Stimulated activated naive CD8-positive, alpha-beta T cell treated with anti-CD3 and anti-CD28 coated beads, Interleukin-15, Interleukin-2, amounts not matched to agents 100 U/mL and 50 U/mL, for 24 hours (primary cell): ENCODE measurements around the gene SPATS2.
"Not testable (repeated sequence)": the region's sequence is repeated elsewhere in the genome, so short reads cannot be mapped to it uniquely, and the experiment has no call there.

Source experiments
- ATAC-seq: fragments of 150-1000 bp; cut with Tn5 transposase; one replicate; pipeline ENCODE4 v1.10.0; 2021
- DNase-seq: peaks from one replicate; pipeline ENCODE4 v3.0.0; 2021

The SPATS2 gene

DNA sequence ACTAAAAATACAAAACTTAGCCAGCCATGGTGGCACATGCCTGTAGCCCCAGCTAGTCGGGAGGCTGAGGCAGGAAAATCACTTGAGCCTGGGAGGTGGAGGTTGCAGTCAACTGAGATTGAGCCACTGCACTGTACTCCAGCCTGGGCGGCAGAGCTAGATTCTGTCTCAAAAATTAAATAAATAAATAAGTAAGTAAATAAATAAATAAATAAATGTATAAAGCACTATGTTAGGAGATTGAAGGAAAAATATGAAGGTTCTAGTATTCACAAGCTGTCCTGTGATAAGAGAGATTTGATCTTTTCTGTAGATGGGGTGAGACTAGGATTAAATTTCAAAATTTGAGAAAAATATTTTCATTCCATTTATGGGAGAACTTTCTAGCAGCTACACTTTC is 14.9 kb upstream of the SPATS2 start:
- DNase-seq (no peak), ATAC-seq (no peak)

DNA sequence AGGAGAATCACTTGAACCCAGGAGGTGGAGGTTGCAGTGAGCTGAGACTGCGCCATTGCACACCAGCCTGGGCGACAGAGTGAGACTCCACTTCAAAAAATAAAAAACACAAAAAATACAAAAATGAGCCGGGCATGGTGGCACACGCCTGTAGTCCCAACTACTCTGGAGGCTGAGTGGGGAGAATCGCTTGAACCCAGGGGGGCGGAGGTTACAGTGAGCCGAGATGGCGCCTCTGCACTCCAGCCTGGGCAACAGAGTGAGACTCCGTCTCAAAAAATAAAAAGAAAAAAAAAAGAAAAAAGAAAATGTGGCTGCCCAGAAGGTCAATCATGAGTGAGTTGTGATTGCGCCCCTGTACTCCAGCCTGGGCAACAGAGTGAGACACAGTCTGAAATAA is 11.3 kb upstream of the SPATS2 start:
- no peak for DNase-seq
- ATAC-seq: no peak

DNA sequence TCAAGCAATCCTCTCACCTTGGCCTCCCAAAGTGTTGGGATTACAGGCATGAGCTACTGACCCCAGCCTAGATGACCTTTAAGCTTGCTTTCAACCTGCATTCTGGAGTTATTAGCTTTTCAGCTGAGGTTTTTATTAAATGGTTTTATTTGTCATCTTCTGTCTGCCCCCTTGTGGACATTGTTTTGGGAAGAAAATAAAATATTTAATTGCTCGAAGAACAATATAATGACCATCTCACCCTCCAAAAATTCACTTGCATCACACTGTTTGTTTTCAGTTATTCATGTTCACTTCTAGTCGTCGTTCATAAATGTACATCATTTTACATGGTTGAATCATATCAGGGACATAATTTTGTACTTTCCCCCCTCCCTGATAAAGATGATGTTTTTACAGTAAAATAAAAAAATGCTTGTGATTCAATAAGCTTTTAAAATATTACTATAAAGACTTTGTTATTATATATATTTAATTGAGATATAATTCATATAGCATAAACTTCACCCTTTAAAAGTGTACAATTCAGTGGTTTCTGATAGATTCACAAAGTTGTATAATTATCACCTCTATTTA is 10.1 kb upstream of the SPATS2 start:
- ATAC-seq (no peak), DNase-seq (no peak)

DNA sequence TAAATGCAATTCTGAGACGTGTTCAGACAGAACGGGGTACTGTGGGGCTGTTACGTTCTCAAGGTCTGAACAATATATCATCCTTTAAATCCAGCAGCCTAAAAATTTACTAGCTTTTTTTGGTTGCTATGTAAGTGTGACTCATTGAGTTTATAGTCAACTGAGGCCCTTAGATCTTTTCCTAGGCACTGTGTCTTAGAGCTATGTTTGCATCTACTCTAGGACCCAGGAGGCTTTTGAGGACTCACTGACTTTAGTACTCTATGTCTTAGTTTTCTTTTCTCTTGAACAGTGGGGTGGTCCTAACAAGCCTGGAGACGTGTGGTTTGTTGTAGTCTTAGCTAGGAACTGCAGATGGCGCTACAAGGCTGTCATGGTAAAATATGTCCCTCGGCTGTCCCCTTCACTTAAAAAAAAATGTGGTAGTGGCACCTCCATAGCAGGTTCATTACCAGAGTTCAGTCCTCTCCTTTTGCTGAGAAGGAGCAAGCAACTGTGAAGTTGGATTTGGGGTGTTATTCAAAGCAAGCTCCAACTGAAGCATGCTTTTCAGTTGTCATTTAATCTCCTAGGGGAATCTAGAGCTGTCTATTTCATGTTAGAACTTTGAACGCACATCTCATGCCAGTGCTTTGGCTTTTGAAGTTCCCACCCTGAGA is 8.7 kb upstream of the SPATS2 start:
- ATAC-seq (peak; percentile 91), DNase-seq (peak; percentile 47)

DNA sequence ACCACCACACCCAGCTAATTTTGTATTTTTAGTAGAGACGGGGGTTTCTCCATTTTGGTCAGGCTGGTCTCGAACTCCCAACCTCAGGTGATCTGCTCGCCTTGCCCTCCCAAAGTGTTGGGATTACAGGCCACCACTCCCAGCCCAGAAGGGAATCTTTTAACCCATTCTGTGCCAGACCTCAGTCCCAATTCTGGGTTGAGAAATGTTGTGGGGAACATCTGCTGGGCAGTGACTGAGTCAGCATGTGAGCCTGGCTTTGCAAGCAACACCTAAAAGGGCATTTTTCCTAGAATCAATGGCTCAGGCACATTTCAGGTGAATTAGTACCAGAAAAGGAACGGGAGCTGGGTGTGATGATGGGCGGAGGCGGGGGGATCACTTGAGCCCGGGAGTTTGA is 7.6 kb upstream of the SPATS2 start:
- ATAC-seq (no peak), DNase-seq (no peak)

DNA sequence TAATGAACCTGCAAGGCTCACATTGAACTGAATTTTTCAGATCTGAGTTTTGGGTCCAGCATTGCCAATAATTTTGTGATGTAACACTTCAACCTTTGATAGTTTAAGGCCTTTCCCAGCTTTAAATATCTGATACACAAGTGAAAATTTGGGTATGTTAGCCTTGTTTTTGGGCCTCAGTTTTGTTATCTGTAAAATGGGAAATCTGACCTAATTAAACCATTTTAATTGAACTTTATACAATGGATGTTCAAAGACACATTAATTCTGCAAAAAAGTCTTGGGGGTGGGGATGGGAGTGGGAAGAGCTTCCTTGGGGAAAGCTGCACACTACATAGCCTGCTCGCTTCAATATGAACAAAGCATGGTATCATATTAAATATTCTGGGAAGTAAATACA is 5.2 kb upstream of the SPATS2 start:
- no peak for ATAC-seq

DNA sequence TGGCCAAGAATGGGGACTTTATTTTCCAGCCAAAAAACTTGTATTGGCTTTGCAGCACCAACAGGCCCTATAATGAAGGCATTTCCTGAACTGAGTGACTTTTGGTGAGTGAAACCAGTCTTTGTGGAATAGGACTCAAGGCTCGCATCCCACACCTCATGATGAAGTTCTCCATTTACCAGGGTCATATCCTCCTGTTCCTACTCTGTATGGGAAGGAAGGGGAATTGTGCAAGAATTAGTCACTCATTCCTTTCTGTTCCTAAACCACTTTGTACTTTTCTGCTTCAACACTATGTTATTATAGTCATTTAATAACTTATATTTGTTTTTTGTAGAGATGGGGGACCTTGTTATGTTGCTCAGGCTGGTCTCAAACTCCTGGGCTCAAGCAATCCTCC is 2.3 kb upstream of the SPATS2 start:
- ATAC-seq: no peak
- no peak for DNase-seq

More for the DNA sequence above, 5.2 kb upstream of the SPATS2 start:
- no peak for DNase-seq

DNA sequence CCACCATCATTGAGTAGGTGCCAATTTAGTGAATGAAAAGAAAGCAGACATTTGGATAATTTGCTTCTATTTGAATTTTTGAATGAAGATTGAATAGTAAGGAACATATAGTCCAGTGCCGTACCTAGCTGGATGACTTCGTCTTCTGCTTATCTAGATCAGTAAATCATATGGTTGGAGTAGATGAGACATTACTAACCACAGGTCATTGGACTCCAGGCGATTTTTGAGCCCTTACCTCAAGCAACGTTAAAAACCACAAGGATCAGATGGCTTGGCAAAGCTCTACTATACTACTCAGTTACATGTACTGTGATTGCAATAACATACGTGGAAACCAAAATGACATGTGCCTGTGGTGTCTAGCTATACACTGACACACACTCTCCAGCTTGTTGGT is 1.7 kb upstream of the SPATS2 start:
- no peak for ATAC-seq

DNA sequence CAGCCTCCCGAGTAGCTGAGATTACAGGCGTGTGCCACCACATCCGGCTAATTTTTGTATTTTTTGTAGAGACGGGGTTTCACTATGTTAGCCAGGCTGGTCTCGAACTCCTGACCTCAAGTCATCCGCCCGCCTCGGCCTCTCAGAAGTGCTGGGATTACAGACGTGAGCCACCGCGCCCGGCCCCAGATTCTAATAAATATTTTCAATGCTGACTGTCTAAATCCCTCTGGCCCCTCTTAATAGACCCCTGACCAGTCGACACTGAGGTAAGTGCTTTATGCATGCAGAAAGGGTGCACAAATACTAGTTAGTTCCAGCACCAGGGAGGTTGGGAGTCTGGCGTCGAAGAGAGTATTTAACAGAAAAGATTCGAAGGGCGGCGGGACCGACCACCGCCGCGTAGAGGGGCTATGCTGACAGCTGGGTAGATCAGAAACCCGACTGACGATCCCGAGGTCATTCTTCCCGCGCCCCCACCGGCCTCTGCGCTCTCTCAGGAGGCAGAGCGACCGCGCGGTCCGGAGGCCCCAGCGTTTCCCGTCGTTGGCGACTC is 1.1 kb upstream of the SPATS2 start:
- ATAC-seq (no peak), DNase-seq (no peak)

More for the DNA sequence above, 1.7 kb upstream of the SPATS2 start:
- no peak for DNase-seq

DNA sequence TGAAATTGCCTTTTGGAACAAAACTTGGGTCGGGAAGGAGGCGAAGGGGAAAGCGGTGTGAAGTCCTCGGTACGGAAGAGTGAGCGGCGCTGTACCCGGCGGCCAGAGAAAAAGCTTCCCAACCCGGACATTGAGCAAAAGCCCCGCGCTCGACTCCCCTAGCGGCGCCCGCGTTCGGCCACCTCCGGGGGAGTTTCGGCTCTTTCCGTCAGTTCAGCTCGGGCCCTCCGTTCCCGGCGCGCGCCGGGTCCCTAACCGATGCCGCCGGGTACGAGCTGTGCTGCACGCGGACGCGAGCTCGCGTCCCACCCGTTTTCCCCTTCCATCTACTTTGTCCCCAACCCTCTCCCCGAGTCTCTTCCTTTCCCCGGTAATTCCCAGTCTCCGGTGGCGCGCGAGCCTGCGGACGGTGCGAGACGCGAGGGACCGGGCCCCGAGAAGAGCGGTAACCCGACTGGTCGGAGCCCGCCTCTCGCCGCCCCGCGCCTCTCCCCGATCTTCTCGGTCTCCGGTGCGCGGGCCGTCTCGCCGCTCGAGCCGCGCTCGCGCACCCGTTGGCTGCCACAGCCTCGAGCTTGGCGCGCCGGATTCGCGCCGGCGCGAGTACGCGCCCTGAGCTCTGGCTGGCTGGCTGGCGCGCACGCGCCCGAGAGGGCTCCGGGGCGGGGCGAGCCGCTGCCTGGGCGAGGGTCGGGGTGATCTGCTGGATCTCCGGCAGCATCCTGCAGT is 446 bp upstream of the SPATS2 start:
- peak; percentile 91 for ATAC-seq
- peak; percentile 92 for DNase-seq

DNA sequence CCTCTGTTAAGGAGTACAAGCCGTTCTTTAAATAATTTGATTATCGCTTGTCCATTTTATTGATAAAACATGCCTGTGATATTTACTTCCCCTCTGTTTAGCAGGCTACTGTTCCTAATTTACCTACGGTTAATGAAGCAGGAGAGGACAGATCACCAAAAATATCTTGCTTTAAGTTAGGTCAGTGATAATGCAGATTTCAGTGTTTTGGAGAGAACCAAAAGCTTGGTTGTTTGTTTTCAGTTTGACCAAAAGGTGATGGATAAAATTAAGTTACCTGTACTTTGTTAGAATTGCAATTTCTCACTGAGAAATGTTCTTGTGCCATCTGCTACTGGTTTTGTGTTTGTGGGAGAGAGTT is 958 bp downstream of the SPATS2 start:
- ATAC-seq: no peak

DNA sequence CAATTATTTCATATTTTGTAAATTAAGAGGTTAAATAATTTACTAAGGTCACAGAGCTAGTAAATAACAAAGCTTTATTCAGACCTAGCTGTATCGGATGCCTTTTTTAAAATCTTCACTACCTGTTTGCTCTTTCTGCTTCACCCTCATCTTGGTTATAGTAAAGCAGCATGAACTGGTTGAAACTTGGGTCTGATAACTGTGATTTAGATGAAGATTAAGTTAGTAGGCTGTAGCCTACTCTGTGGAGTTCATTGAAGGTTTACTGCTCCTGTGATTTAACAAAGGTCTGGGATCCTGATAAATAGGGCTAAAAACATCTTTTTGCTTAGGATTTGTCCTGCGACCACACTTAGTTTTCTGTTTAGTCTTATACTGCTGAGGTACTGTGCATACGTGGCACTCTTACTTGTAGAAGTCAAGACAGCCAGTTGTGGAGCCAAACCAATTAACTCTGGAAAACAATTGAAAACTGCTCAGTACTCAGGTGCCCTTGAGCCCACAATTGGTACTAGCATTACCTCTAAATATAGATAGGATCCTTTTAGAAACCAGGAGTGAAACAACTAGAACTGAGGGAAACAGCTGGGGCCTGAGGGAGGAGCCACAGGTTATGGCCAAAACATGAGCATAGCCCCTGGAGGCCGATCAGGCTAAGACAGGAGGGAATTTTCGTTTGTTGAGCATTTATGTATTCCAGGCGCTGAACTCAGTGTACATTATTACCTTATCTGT is 2.3 kb downstream of the SPATS2 start:
- DNase-seq (peak; percentile 38), ATAC-seq (no peak)

More for the DNA sequence above, 958 bp downstream of the SPATS2 start:
- no peak for DNase-seq

DNA sequence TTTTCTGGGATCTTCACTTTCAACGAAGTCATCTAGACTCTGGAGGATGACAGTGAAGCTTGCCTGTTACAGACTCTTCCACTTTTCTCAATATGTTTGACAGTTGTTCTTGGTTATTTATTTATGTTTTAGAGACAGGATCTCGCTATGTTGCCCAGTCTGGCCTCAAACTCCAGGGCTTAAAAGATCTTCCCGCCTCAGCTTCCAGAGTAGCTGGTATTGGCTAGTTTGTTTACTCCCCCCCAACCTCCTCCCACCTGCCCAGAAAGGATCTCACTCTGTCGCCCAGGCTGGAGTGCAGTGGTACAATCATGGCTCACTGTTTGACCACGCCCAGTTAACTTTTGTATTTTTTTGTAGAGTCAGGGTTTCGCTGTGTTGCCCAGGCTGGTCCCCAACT is 3.3 kb downstream of the SPATS2 start:
- ATAC-seq (no peak), DNase-seq (no peak)

DNA sequence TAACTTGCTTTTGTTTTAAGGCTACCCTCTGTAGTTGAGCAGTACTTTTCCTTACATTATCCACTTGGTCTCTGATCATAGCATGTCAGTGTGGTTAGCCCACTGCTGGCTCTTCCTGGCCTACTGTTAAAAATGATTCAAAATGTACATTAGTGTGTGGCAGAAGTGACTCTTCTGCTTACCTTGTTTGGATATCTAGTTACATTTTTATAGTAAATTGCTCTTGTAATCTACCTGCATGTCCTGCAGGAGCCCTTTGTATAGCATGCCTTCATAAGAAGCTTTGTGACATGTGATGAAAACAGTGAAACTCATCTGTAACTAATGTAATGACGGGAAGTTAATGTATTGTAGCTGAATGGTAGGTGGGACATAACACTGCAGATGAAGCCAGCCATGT is 8.1 kb downstream of the SPATS2 start:
- DNase-seq (no peak), ATAC-seq (peak; percentile 57)

DNA sequence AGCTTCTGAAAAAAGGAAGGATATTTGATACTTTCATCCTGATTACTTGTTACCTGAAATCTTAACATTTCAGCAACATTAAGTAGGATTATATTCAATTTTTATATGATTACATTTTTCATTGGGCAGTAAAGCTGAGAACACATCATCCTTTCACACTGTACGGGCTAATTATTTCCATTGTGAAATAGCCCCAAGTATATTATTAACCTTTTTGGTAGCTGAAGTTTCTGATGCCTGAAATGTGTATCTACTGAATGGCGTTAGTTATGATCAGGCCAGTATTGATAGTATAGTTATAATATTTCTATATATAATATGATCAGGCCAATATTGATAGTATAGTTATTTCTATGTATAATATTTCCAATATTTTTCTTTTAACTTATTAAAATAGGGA is 10.1 kb downstream of the SPATS2 start:
- DNase-seq: no peak
- ATAC-seq: no peak

DNA sequence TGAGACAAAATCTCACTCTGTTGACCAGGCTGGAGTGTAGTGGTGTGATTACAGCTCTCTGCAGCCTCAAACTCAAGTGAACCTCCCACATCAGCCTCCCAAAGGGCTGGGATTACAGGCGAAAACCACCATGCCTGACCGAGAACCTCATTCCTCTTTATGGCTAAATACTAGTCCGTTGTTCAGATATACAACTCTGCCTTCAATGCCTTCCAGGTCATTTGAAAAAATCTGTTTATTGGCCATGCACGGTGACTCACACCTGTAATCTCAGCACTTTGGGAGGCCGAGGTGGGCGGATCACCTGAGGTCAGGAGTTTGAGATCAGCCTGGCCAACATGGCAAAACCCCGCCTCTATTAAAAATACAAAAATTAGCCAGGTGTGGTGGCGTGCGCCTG is 12.9 kb downstream of the SPATS2 start:
- not testable (repeated sequence) for ATAC-seq, DNase-seq

DNA sequence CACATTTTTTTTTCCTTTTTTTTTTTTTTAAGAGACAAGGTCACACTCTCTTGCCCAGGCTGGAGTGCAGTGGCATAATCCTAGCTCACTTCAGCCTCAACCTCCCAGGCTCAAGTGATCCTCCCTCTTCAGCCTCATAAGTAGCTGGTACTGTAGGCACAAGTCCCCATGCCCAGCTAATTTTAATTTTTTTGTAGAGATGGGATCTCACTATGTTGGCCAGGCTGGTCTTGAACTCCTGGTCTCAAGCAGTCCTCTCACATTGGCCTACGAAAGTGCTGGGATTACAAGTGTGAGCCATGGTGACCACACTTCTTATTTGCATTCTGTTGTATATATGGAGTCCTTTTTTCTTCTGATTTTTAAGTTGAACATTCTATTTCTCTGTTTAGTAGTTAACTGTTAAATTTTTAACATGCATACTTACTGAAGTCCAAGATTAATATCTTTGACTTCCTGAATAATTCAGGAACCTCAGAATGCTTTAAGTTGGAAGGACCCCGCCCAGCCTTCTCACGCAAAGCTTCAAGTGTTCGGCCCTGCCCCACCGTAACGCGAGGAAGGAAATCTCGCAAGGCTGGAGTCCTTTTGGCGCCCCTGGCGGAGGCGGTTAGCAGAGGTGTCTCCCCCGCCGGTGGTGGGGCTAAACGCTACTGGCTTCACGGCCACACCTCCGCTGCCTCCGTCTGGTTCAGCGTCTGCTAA is 21.6 kb downstream of the SPATS2 start:
- DNase-seq: peak; percentile 70
- peak; percentile 75 for ATAC-seq

DNA sequence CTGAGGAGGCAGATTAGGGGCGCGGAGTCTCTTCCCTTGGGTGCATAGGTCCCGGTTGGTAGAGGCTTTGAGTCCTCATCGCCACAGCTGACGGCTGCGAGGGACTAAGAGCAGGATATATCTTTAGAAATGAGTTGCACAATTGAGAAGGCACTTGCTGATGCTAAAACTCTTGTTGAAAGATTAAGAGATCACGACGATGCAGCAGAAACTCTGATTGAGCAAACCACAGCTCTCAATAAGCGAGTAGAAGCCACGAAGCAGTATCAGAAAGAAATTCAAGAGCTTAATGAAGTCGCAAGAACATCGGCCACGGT is 22.1 kb downstream of the SPATS2 start:
- ATAC-seq: no peak
- DNase-seq: no peak

DNA sequence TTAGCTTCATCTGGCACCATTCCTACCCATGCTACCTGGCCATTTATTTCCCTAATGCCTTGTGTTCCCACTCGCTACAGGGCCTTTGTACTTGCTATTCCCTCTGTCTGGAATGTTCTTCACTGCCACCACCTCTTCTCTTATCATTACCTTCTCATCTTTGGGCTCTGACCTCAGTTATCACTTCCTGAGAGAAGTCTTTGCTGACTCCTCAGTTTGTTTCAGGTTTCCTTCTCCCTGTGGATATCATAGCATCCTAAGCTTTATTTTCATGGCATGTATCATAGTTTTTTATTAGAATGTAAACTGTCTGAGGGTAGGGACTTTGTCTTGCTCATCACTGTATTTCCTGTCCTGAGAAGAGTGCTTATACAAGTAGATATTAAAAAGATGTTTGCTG is 29.7 kb downstream of the SPATS2 start:
- DNase-seq (no peak), ATAC-seq (no peak)

DNA sequence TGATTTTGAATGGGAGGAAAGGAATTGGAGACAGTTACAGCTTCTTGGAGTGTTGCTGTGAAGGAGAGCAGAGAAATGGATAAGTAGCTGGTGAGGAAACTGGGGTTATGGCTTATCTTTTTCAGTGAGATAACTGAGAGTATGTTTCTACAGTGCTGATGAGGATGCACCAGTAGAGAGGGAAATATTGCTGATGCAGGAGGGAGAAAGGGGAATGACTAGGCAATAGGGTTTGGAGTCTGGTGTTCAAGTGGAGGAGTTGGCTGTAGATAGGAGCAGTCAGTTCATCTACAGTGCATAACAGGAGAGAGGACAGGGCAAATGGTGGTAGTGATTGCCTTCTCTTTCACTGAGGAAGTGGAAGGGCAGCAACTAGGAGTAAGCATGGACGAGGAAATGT is 33.0 kb downstream of the SPATS2 start:
- no peak for ATAC-seq

DNA sequence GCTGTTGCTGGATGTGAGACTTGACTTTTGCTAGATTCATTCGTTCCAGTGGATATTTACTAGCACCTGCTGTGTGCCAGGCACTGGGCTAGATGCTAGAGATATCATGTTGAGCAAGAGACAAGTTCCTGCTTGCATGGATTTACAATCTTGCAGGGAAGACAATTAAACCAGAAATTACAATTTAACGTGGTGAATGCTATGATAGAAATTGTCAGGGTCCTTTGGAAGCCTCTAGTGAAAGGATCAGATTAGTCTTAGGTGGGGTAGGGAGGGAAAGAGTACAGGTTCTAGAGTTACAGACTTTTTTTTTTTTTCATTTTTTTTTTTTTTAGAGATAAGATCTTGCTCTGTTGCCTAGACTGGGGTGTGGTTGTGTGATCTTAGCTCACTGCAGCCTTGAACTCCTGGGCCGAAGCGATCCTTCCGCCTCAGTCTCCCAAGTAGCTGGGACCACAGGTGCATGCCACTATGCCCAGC is 36.7 kb downstream of the SPATS2 start:
- ATAC-seq (no peak), DNase-seq (no peak)

More for the DNA sequence above, 33.0 kb downstream of the SPATS2 start:
- DNase-seq: no peak

DNA sequence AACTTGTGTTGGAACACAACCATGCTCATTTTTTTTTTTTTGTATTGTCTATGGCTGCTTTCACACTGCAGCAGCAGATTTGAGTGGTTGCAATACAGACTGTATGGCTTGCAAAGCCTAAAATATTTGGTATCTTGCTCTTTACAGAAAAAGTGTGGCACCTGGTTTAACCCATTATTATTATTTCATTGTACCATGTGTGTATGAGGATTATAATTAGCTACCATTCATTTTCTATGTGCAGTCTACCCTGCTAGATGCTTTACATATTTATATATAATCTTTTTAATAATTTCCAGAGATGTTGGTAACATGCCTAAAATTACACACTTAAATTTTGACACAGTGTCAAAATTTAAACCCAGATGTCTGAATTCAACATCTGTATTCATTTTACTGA is 37.7 kb downstream of the SPATS2 start:
- ATAC-seq: no peak
- no peak for DNase-seq
